HG03280 (cell line): ENCODE data around the gene CPA4.

Experiments used
- ATAC-seq: cut with Tn5 transposase; IDR thresholded peaks from one replicate; pipeline ENCODE4 v1.9.1; 2021; ENCODE audit warnings: mild to moderate bottlenecking, moderate library complexity; ENCODE audit not compliant: unreplicated experiment

CPA4 gene

DNA sequence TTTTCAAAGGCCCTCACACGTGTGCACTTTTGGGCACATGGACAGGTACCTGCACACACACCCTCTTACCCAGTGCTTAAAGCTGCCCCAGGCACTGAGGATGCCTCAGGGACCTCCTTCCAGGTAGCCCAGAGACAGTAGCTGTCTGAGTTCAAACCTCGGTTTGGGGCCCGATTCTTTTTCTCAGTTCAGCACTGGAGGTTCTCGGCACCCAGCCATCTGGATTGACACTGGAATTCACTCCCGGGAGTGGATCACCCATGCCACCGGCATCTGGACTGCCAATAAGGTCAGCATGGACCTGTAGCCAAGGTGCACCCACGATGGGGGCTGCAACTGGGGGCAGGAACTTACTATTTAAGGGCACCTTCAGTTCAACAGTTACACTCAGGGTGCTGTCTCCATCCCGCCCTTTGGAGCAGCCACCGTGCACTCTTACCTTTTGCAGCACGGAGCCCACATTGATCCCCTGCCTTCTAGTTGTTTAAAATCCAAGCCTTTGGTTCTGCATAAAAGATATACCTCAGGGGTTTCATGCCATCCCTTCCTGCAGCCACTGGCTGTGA, 69.4 kb downstream of the CPA4 start:
- ATAC-seq, result no peak

DNA sequence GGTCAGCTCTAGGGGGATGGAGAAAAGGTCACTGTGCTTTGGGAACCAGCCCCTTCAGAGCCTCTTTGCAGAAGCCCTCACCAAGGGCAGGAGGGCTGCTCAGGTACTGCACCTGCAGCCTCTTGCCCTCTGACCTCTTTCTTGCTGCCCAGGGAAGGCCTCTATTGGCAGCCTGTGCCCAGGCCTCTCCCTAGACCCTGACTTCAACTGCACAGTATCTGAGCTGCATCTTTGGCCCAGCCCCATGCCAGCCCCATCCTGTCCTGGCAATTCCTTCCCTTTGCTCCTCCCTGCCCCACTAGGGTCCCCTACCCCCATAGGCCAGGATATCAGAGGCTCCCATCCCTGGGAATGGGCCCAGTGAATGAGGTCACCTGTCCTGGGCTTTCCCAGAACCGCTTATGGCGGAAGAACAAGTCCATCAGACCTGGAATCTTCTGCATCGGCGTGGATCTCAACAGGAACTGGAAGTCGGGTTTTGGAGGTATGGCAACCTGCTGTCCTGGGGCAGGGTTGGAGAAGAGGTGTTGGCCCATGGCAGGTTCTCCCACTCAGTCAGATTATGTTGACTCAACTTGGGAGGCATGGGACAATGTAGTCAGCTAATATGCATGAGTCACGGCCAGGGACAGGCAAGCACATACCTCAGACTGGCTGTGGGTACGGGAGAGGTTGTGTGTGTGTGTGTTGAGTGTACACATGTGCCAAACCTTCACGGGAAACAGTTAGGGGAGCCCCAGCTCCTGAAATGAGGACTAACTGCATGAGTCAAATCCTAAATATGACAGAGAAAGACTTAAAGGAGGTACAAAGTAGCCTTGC, 70.3 kb downstream of the CPA4 start:
- ATAC-seq, result no peak

- ATAC-seq, result no peak
Observed at GRCh38 chr7:130364451-130364850, 71.5 kb downstream of the CPA4 start.

- no peak for ATAC-seq
Observed at GRCh38 chr7:130365088-130365487, 72.1 kb downstream of the CPA4 start.

- no peak for ATAC-seq
Observed at GRCh38 chr7:130365511-130366441, 72.8 kb downstream of the CPA4 start.

DNA sequence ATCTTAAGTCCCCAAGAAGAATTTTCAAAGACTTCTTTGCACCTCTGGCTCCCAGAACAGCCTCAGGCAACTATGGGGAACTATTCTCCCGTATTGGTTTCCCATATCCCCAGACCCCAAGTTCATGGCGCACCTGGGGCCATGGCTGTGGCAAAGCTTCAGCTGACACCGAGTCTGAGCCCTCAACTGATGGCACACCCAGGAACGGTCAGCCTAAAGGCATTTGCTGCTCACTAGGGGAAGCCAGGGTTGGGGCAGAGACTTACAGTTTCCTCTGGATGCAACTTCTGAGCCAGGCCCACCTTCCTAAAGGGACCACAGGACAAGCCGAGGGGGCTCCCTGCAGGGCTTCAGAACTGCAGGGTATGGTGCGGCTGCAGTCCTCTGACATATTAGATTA, 73.6 kb downstream of the CPA4 start:
- ATAC-seq, result no peak

DNA sequence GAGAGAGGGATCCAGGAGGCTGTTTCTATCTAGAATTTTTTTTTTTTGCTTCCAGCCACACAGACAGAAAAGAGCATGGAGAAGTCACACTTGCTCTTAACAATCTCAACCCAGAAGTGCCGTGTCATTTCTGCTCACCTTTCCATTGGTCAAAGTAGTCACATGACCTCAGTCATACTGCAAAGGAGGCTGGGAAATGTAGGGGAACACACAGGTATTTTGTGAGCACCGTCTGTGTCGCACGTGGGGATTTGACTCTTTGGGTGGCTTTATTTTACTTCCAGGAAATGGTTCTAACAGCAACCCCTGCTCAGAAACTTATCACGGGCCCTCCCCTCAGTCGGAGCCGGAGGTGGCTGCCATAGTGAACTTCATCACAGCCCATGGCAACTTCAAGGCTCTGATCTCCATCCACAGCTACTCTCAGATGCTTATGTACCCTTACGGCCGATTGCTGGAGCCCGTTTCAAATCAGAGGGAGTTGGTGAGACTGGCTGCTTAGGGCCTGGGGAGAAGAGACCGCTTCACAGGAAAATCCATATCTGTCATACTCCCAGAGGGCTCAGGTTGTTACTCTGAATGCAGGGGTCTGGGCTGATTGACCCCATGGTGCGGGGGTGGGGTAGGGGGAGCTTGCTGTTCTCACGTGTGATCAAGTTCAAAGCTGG, 74.3 kb downstream of the CPA4 start:
- no peak for ATAC-seq

GRCh38 chr7:130367836-130368746, 75.1 kb downstream of the CPA4 start:
- no peak for ATAC-seq

GRCh38 chr7:130369110-130369711, 76.2 kb downstream of the CPA4 start:
- ATAC-seq, result no peak

GRCh38 chr7:130369831-130370550, 77.0 kb downstream of the CPA4 start:
- no peak for ATAC-seq

- ATAC-seq, result no peak
Observed at GRCh38 chr7:130371046-130371445, 78.1 kb downstream of the CPA4 start.

GRCh38 chr7:130372402-130373165, 79.6 kb downstream of the CPA4 start:
- no peak for ATAC-seq
